HG03439 (cell line): ENCODE measurements around the gene SMO.
"Not testable (repeated sequence)": the region's sequence is repeated elsewhere in the genome, so short reads cannot be mapped to it uniquely, and the experiment has no call there.

Experiments
- ATAC-seq: cut with Tn5 transposase; IDR thresholded peaks from one replicate; pipeline ENCODE4 v1.9.1; 2021; ENCODE audit warnings: mild to moderate bottlenecking, moderate library complexity; ENCODE audit not compliant: unreplicated experiment

The SMO gene

DNA sequence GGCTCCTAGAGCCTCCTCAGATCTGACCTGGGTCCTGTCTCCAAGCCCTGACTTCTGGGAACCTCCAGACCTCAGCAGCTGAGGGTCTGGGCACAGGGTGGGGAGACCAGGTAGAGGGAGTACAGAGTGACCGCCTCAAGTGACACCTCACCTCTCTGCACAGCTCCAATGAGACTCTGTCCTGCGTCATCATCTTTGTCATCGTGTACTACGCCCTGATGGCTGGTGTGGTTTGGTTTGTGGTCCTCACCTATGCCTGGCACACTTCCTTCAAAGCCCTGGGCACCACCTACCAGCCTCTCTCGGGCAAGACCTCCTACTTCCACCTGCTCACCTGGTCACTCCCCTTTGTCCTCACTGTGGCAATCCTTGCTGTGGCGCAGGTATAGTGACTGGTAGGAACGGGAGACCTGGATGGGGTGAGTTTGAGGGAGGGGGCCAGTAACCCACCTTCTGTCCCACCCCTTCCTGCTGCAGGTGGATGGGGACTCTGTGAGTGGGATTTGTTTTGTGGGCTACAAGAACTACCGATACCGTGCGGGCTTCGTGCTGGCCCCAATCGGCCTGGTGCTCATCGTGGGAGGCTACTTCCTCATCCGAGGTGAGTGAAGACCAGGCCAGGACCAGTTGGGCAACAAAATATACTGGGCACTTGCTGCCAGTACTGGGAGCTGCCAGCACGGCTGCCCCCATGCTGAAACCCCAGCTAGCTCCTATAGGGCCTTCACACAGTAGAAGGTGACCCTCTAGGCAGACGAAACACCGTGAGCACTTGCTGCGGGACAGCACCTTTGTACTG lies 17.8 kb downstream of the SMO start:
- ATAC-seq, result no peak

DNA sequence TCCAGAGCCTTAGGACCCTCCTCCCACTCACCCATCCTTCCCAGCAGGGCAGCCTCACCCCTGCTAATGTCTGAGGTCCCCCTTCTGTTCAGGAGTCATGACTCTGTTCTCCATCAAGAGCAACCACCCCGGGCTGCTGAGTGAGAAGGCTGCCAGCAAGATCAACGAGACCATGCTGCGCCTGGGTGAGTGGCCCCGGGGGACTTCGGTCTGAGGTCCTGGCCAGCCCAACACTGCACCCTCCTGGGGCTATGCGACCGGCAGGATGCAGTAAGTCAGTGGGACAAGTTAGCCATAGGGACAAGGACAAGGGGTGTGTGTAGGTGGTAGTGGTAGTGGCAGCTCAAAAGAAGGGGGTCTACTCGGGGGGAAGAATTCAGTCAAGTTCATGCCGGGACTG lies 20.2 kb downstream of the SMO start:
- ATAC-seq, result no peak

DNA sequence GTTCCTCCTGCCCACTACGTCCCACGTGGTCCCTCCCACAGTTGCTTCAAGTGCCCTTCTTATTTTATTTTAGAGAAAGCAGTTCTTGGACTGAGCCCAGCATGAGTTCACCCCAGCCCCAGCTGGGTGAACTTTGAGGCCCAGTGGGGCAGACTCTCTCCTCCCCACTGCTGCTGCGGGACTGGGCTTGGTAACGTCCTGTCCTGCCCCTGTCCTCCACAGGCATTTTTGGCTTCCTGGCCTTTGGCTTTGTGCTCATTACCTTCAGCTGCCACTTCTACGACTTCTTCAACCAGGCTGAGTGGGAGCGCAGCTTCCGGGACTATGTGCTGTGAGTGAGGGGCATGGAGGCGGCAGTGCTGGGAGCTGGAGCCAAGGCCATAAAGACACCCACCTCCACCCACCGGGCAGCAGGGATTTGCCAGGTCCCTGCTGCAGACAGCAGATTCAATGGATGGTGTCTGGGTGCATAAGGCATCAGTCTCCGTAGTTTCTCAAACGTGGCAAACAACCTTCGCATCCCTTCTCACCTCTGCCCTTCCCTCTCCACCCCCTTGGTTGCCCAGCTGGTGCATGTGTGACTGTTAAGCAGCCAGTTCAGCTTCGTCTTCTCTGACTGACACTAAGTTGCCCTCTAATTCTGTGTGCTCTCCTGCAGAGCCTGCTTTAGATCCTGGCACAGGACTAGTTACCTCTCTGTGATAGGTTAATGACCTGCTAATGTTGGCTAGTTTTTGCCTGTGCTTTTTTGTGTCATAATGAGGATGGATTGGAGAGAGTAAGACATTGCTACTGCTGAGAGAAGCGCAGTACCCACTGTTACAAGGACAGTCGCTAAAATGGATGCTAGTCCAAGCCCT lies 20.9 kb downstream of the SMO start:
- no peak for ATAC-seq

DNA sequence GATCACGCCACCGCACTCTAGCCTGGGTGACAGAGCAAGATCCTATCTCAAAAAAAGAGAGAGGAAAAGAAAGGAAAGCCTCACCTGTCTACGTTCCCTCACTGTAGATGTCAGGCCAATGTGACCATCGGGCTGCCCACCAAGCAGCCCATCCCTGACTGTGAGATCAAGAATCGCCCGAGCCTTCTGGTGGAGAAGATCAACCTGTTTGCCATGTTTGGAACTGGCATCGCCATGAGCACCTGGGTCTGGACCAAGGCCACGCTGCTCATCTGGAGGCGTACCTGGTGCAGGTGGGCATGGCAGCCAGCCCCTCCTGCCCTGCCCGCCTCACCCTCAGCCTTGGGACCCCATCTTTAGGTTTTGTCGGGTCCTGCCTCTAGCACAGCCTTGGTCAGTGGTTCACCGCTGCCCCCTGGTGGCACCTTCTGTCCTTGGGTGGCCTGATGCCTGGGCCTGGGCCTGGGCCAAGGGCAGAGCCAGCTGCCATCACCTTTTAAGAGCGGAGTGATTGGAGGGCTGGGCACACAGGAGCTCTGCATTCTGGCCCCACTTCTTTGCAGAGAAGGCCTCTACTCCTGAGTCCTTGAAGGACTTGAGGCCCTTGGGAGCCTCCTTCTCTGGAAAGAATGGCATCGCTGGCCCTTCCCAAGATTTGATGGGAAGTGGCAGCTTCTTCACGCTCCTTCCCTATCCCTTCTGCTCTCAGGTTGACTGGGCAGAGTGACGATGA lies 22.0 kb downstream of the SMO start:
- ATAC-seq, result no peak

DNA sequence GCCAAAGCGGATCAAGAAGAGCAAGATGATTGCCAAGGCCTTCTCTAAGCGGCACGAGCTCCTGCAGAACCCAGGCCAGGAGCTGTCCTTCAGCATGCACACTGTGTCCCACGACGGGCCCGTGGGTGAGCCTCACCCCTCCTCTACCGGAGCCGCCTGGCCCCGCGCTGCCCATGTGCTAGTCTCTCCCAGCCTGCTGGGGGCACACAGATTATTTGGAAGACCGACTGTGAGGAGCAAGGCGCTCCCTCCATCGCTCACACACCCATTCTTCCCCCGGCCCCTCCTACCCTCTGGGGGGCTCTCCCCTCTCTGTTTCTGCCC lies 22.5 kb downstream of the SMO start:
- ATAC-seq, result no peak

DNA sequence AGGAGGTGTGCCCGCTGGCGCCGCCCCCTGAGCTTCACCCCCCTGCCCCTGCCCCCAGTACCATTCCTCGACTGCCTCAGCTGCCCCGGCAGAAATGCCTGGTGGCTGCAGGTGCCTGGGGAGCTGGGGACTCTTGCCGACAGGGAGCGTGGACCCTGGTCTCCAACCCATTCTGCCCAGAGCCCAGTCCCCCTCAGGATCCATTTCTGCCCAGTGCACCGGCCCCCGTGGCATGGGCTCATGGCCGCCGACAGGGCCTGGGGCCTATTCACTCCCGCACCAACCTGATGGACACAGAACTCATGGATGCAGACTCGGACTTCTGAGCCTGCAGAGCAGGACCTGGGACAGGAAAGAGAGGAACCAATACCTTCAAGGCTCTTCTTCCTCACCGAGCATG lies 23.7 kb downstream of the SMO start:
- ATAC-seq, result no peak

DNA sequence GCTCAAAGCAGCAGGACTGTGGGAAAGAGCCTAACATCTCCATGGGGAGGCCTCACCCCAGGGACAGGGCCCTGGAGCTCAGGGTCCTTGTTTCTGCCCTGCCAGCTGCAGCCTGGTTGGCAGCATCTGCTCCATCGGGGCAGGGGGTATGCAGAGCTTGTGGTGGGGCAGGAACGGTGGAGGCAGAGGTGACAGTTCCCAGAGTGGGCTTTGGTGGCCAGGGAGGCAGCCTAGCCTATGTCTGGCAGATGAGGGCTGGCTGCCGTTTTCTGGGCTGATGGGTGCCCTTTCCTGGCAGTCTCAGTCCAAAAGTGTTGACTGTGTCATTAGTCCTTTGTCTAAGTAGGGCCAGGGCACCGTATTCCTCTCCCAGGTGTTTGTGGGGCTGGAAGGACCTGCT lies 24.2 kb downstream of the SMO start:
- no peak for ATAC-seq

DNA sequence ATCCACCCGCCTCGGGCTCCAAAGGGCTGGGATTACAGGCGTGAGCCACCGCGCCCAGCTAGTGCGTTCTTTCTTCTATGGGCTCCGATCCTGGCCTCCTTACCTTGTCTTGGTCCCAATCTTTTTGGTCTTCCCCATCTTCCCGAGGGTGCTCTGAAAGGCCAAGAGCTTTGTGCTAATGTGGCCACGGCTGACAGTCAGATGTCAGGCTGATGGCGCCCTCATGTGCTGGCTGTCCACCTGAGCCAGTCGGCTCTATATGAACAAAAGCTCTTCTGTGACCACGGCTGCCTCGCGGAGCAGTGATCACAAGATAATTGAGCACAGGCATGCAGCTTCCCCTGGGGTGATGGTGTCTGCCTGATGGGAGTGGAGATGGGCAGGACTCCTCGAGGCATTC lies 25.4 kb downstream of the SMO start:
- no peak for ATAC-seq

DNA sequence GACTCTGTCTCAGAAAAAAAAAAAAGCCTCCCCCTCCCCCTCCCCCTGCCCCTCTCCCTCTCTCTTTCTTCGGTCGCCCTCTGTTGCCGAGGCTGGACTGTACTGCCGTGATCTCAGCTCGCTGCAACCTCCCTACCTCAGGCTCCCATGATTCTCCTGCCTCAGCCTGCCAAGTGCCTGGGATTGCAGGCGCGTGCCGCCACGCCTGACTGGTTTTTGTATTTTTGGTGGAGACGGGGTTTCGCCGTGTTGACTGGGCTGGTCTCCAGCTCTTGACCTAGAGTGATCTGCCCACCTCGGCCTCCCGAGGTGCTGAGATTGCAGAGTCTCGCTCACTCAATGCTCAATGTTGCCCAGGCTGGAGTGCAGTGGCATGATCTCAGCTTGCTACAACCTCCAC lies 27.3 kb downstream of the SMO start:
- ATAC-seq, result not testable (repeated sequence)

DNA sequence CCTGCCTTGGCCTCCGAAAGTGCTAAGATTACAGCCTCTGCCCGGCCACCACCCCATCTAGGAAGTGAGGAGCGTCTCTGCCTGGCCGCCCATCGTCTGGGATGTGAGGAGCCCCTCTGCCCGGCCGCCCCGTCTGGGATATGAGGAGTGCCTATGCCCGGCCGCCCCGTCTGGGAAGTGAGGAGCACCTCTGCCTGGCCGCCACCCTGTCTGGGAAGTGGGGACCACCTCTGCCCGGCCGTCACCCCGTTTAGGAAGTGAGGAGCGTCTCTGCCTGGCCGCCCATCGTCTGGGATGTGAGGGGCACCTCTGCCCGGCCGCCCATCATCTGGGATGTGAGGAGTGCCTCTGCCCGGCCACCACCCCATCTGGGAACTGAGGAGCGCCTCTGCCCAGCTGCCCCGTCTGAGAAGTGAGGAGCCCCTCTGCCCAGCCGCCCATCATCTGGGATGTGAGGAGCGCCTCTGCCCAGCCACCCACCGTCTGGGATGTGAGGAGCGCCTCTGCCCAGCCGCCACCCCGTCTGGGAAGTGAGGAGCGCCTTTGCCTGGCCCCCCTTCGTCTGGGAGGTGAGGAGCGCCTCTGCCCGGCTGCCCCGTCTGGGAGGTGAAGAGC lies 27.8 kb downstream of the SMO start:
- not testable (repeated sequence) for ATAC-seq

DNA sequence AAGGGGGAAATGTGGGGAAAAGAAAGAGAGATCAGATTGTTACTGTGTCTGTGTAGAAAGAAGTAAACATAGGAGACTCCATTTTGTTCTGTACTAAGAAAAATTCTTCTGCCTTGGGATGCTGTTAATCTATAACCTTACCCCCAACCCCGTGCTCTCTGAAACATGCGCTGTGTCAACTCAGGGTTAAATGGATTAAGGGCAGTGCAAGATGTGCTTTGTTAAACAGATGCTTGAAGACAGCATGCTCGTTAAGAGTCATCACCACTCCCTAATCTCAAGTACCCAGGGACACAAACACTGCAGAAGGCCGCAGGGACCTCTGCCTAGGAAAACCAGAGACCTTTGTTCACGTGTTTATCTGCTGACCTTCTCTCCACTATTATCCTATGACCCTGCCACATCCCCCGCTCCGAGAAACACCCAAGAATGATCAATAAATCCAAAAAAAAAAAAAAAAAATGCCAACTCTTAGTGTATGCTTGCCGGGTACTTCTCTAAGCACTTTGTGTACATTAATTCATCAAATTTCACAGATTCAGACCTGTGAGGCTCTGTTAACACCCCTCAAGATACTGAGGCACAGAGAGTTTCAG lies 28.5 kb downstream of the SMO start:
- not testable (repeated sequence) for ATAC-seq

DNA sequence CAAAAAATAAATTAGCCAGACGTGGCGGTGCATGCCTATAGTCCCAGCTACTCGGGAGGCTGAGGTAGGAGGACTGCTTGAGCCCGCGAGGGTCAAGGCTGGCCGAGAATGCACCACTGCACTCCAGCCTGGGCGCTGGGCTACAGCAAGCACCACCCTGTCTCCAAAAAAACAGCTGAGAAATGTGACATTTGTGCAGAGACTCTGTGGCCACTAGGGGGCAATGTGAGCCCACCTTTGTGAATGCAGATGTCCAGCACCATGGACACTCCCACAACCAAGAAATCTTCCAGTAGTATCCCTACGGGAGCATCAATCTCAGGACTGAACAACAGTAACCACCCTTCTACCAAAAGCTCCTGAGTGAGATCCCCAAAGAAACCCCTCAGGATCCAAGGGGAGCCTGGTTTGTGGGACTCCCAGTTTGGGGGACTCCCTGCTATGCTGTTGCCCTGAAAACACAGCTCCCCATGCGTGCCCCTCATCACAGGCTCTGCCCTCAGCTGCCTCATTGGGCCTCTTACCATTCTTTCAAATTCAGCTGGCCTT lies 30.2 kb downstream of the SMO start:
- ATAC-seq, result peak; percentile 59

DNA sequence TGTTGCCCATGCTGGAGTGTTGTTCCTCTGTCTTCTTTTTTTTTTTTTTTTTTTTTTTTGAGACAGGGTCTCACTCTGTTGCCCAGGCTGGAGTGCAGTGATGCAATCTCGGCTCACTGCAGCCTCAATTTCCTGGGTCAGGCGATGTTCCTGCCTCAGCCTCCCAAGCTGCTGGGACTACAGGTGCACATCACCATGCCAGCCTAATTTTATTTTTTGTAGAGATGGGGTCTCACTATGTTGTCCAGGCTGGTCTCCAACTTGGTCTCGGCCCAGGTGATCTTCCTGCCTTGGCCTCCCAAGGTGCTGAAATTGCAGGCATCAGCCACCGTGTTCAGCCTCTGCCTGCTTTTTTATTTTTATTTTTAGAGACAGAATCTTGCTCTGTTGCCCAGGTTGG lies 30.7 kb downstream of the SMO start:
- ATAC-seq, result not testable (repeated sequence)

DNA sequence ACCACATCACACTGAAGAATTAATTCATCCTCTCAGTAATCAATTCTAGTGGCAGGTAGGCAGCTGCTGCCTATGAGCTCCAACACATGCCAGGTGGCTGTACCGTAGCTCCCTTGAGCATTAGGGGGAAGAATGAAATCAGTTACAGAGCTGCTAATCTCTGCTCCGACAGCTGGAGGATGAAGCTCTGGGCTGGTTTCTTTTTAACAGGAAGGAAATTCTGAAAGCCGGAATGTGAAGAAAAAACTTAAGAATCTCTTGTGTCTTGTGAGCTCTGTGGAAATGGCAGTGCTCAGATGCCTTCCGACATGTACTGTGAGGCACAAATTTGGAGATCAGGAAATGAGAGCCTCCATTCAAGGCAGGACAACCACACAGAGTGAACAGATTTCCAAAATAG lies 33.6 kb downstream of the SMO start:
- no peak for ATAC-seq

DNA sequence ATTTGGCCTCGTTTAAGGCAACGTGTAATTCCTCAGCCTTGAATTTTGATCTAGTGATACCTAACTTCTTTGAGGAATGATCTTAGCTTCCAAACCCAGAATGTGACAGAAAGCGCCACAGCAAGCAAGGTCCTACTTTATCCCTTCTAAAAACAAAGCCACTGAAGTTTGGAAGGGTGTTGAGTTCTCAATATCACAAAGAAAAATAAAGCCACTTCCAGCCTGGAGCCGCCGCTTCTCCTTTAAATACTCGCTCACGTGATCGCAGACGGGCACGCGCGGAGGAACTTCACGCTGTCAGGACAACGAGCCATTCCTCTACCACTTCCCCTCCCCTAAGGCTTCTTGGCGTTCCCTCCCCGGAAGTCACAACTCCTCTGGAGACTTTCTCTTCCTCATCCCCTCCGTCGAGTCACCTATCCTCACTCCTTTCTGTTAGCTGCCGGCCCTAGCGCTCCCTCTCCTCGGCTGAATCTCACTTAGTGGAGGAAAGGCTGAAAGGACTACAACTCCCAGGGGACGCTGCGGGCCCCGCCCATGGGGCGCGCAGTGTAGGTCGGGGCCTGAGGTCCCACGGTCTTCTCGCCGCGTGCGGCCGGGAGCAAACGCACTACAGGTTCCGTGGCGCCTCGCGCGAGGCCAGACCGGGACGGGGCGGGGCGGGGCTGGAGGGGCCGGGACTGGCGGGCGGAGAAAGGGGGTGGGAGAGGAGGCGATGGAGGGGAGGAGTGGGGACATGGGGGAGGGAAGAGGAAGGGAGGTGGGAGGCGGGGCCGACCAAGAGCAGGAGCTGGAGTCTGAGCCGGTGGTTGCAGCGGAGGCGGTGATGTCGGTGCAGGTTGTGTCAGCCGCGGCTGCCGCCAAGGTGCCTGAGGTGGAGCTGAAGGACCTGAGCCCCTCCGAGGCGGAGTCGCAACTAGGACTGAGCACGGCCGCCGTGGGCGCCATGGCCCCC lies 36.1 kb downstream of the SMO start, which contains the start of gene AHCYL2:
AHCYL2 (plus strand) TSS at position 780 of the 955 bp plus-strand sequence.
- peak; percentile 90 for ATAC-seq

DNA sequence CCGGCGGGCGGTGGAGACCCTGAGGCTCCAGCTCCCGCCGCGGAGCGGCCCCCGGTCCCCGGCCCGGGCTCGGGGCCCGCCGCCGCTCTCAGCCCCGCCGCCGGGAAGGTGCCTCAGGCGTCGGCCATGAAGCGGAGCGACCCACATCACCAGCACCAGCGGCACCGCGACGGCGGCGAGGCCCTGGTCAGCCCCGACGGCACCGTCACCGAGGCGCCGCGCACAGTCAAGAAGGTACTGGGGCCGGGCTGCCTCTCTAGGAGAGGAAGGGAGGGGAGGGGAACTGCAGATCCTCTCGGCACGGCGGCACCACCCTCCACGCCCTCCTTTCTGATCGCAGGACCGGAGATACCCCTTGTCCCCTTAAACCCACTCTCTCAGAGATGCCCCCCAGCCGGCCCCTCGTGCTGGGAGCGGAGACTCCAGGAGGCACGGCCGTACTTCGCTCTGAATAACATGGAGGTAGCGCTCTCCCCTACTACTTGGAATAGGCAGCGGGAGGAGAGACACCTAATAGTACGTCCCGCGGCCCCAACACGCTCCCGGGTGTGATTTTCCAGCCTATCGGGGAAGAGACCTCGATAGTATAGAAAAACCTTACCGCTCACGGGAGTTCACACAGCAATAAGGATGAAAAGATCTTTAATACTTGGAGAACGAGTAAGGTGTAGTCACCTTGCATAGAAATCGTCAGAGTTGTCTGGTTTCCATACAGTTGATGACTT lies 36.9 kb downstream of the SMO start:
- ATAC-seq, result peak; percentile 32

DNA sequence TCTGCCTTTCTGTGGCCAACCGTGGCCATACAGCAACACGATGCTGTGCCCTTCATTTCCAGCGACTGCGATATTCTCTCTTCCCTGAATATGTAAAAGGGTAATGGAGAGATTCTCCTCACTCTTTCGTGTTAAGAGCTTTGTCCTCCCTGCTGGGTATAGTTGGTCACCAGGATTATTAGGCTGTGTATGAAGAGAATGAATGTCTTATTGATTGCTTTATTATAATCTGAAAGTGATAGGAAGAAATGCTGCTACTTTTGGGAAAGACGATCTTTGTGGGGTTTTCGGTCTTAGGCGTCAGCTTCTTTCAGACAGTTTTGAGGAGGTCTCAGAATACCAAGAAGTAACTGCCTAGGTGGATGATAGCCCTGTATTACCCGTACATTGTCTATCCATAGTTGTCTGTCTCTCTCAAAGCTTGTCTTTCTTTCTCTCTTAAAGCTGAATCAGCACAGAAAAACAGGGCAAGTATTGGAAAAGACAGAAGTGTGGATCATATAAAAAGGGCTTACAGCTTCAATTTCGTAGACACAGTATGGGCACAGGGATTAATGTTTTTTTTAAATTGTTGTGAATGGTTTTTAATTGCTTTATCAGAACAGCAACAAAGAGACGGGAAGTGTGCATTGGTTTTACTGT lies 37.6 kb downstream of the SMO start:
- no peak for ATAC-seq
